MM.1S (cell line): ENCODE results near the gene ATP11B.

ENCODE experiments used
- EZH2 ChIP-seq: fragments of 300-600 bp; sonication (generic); optimal IDR thresholded peaks from 2 replicates; pipeline ENCODE3; 2017; ENCODE audit warnings: low read depth, mild to moderate bottlenecking, antibody characterized with exemption, low read length, mixed read lengths
- EZH2phosphoT487 ChIP-seq: fragments of 300-600 bp; sonication (generic); IDR thresholded peaks from 2 replicates; pipeline ENCODE4 v1.6.1; 2018; ENCODE audit warnings: antibody characterized with exemption, low read length
- TF ChIP-seq, protein P1 (sequence below): fragments of 300-600 bp; sonication (generic); IDR thresholded peaks from 2 replicates; pipeline ENCODE4 v1.5.1; 2016; ENCODE audit warnings: antibody characterized with exemption, low read length, mixed read lengths

DNA sequence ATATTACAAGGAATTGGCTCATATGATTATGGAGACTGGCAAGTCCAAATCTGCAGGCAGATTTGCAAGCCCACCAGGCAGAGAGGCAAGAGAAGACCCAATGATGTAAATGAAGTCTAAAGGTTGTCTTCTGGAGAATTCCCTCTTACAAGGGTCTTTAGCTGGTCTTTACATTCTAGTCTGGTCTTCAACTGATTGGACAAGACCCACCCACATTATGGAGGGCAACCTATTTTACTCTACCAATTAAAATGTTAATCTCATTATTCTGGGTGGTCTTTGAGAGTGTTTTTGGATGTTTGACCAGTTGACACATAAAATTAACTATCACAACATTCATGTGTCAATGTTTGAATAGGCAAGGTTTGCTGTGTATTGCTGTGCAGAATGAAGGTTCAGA is 28.0 kb upstream of the ATP11B start:
- TF ChIP-seq, protein P1, sequence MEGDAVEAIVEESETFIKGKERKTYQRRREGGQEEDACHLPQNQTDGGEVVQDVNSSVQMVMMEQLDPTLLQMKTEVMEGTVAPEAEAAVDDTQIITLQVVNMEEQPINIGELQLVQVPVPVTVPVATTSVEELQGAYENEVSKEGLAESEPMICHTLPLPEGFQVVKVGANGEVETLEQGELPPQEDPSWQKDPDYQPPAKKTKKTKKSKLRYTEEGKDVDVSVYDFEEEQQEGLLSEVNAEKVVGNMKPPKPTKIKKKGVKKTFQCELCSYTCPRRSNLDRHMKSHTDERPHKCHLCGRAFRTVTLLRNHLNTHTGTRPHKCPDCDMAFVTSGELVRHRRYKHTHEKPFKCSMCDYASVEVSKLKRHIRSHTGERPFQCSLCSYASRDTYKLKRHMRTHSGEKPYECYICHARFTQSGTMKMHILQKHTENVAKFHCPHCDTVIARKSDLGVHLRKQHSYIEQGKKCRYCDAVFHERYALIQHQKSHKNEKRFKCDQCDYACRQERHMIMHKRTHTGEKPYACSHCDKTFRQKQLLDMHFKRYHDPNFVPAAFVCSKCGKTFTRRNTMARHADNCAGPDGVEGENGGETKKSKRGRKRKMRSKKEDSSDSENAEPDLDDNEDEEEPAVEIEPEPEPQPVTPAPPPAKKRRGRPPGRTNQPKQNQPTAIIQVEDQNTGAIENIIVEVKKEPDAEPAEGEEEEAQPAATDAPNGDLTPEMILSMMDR: no peak
- TF ChIP-seq EZH2phosphoT487 (no peak), EZH2 (no peak)
